Stimulated activated CD4-positive, alpha-beta T cell treated with anti-CD3 and anti-CD28 coated beads, Interleukin-2, amount 100 ng/mL, for 4 hours (primary cell): ENCODE measurements around the gene CTR9.

ENCODE experiments used
- DNase-seq: peaks from one replicate; pipeline ENCODE4 v3.0.0-alpha.2; 2020; ENCODE audit warnings: low read depth

CTR9 gene

DNA sequence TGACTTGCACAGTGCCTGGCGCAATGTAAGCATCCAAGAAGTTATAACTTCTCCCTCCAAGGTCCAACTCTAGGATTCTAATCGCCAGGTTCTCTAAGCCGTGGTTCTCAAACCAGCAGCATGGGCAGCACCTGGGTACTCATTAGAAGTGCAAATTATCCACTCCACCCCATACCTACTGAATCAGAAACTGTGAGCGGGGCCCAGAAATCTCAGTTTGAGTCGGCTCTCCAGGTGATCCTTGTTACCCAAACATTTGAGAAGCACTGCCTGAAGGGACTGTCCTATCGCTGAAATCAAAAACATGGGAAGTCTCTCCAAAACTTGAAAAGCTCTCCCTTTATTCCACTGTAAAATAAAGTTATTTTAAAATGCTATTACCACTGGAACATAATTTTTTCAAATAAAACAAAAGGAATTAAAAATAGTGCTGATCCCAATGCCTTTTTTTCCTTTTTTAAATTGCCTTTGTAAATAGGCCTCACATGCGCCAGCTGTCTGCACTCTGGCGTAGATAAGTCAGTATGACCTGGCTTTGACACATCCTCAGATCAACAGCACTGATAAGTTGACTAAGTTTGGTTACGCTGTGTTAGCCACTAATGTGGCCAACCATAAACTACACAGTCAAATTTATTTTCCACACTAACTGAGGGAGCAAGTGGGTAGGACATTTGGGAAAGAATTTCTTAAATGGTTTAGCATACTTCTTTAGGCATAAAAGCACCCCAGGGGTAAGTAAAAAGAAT lies 8.4 kb upstream of the CTR9 start:
- peak; percentile 17 for DNase-seq

DNA sequence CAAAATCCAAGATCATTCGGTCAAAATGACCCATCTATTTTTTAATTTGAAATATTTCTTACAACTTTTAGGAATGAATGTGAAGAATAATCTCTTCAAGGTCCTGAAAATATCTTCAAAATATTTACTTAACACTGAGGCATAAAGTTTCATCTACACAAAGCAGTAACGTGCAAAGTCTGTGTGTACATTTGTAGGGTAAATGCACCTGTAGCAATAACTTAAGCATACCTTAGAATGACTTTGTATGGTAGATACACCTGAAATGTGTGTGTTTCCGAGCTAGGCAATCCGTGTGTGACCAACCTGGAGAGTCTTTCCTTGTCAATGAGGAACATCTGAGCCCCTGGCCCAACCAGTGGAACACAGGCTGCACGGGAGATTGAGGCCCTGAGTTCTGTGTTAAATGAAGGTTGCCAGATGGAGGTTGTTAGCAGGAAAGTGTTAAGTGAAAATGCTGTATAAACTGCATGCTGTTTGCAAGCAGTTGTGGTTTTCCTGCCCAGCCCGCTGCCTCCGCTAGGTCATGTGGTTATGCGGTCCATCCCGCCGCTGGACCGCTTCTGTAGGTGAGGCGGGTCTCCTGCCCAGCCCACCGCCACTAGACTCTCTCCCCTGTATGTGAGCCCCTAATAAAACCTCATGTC lies 7.6 kb upstream of the CTR9 start:
- DNase-seq, result no peak

DNA sequence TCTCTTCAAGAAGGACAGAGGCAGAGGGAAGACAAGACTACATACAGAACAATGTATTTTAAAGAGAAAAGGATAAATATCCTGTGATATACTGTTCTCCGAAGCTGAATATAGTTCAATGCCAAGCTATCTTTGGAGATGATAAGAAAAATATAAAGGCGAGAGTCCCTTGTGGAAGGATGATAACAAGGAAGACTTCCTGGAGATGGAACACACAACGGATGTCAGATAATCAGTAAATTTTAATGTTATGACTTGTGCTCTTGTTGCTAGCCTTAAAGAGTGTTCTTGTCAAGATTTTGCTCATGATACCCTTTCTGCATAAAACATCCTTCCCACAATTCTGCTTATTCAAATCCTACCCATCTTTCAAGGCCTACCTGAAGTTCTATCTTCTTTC lies 6.8 kb upstream of the CTR9 start:
- no peak for DNase-seq

DNA sequence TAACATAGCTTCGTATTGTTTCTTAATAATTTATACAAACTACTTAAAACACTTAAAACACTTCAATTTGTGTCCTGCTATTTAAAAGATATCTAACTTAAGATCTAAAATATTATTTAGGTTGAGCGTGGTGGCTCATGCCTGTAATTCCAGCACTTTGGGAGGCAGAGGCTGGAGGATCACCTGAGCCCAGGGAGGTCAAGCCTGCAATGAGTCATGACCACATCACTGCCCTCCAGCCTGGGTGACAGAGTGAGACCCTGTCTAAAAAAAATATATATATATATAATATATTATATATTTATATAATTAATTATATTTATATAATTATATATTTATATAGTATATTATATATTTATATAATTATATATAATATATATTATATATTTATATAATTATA lies 4.2 kb upstream of the CTR9 start:
- no peak for DNase-seq

DNA sequence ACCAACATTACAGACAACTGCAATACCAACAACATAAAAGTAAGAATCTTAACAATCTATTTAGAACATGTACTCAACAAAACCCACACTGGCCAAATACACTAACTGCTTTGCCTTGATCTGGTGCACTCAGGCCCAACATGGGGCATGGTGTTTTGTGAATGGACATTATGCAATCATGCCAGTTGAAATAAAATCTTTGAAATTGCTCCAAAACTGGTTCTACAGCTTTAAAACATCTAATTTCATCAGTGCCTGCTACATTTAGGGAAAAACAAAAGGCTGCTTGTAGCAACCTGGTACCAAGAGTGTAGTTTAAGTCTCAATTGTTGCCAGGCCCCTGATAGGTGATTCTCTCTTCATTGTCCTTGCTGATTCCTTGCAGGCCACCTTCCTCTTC lies 3.3 kb upstream of the CTR9 start:
- no peak for DNase-seq

DNA sequence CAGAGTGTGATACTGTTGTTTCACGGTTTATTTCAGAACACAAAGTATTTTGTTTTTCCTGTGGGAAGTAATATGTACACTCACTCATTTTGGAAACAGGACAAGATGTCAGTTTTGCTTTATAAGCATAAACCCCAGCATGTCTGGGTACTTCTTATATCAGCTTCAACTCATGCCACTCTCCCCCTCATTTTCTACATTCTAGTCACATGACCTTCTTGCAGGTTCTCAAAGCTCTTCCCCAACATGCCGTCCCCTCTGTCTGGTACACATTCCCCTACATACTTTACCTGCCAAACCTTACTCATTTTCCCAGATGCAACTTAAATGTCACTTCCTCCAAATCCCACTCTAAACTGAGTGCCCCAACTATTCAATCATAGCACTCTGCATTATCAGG lies 1.6 kb upstream of the CTR9 start:
- no peak for DNase-seq

DNA sequence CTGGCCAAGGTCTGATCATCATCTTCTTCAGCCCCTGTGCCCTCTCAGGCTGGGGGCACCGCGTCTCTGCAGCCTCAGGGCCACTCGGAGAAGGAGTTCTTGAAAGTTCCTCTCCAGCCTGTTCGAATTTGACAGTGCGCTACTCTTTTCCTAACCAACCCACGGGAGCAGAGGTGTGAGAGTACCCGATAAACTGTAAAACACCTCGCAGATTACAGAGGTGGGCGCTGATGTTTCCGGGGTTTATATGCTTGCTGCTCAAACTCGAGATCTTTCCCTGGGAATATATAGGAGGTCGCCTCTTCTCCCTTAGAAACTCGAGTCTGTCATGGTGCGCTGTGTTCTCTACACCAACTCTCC lies 515 bp downstream of the CTR9 start:
- DNase-seq, result no peak

DNA sequence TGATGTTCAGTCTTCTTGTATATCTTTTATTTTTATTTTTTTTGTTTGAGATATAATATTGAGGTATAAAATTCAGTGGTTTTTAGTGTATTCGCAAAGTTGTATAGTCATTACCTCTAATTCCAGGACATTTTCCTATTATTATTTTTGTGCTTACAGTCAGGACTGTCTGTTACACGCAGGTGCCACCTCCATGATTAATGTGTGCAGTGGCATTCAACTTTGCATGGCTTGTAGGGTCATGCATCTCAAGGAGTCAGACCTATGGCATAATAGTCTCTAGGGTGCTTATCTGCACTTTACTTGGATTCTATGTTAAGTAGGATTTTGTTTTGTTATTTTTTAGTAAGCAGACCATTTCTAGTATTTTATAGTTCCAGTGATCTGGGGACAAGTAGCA lies 1.0 kb downstream of the CTR9 start:
- DNase-seq, result no peak

DNA sequence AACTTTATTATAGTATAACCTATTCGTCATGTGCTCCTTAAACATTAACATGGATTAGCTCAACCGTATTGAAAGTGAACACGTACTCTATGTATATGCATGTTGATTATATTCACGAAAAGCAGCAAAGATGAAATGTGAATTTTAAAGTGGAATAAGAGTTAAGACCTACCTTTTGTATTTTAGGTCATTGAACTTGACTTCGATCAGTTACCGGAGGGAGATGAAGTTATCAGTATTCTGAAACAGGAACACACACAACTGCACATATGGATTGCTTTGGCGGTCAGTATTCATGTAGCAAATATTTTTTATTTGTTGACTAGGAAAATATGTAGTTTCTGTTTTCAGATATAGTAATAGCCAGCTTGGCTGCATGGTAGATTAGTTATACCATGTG lies 1.4 kb downstream of the CTR9 start:
- DNase-seq, result no peak

DNA sequence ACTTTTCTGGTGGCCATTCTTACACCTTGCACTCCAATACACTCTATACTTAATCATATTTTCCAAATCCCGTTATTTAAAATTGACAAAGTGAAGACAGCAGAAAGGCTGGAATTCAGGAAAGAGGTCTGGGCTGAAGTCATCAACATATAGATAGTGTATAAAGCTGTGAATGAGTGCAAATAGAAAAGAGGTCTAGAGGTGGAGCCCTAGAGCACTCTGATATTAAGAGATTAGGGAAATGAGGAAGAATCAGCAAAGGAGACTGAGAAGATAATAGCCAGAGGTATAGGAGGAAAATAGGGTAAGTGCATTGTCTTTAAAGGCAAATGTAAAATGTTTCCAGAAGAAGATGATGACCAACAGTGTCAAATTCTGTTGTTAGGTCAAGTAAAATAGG lies 7.9 kb downstream of the CTR9 start:
- DNase-seq, result no peak

DNA sequence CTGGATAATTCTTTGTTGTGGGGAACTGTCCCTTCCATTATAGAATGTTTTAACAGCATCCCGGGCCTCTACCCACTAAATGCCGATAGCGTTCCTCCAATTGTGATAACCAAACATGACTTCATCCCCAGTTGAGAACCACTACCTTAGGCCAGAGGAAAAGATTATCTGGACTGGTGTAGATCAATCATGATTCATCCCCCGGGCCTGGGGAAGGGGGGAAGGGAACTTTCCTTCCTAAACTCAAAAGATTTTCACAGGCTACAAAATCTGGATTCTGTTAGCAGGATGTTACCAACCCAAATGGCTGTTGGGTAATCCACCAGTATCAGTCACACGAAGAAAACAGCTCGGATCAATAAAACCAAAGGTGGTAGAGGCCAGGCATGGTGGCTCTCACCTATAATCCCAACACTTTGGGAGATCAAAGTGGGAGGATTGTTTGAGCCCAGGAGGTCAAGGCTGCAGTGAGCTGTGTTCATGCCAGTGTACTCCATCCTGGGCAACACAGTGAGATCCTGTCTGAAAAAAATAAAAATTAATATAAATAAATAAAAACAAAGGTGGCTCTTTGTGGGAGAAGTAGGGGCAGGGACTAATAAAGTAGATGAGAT lies 10.1 kb downstream of the CTR9 start:
- DNase-seq, result no peak

DNA sequence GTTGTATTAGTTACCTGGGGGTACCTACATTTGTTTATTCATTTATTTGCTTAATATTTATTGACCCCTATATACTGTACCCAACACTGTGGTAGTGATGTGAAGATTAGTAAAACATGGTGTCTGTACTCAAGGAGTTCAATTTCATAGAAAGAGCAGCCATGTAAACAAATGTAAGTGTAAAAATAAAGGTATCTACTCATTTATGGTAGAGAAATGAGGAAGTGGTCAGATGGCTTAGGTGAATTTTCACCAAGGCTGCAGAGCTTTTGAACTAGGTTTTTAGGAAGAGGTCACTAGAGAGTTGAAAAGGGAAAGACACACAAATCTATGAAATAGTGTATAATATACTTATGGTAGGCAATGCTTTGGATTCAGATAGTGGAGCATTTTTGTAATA lies 11.1 kb downstream of the CTR9 start:
- DNase-seq, result no peak

DNA sequence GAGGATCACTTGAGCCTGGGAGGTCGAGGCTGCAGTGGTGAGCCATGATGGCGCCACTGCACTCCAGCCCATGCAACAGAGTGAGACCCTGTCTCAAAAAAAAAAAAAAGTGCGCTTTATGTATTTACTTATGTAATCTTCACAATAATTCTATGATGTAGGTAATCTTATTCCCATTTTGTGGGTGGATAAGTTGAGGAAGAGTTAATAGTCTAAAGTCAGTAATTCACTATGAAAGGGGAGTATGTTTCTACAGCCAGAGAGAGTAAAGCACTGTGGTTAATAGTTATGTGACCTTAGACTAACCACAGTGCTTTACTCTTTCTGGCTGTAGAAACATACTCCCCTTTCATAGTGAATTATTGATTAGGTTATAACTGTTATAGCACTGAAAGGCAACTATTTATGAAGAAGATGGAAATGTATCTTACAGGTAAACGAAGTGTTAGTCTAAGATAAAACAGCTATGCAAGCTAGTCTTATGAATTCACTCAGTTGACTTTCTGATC lies 11.9 kb downstream of the CTR9 start:
- no peak for DNase-seq

DNA sequence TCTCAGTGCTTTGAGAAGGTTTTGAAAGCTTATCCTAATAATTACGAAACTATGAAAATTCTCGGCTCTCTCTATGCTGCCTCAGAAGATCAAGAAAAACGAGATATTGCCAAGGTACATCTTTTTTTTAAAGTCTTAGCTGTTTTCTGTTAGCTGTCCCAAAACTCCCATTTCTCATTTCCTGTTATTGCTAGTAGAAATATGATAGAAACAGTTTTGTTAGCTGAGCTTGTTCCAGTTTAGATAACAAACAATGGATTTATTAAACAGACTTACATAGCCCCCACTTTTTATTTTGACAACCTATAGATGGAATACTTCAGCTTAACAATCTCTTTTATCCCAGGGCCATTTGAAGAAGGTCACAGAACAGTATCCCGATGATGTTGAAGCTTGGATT lies 12.7 kb downstream of the CTR9 start:
- no peak for DNase-seq

DNA sequence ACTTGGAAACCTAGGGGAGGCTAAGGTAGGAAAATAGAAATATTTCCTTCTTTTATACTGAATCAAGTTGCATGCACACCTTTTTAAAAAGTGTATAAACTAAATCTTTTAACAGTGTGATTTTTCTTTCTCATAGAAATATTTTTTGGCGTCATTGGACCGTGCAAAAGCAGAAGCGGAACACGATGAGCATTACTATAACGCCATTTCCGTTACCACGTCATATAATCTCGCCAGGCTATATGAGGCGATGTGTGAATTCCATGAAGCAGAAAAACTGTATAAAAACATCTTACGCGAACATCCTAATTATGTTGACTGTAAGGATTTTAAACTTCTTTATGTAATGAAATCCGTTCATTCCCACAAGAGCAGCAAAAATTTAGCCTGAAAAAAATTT lies 13.4 kb downstream of the CTR9 start:
- no peak for DNase-seq

DNA sequence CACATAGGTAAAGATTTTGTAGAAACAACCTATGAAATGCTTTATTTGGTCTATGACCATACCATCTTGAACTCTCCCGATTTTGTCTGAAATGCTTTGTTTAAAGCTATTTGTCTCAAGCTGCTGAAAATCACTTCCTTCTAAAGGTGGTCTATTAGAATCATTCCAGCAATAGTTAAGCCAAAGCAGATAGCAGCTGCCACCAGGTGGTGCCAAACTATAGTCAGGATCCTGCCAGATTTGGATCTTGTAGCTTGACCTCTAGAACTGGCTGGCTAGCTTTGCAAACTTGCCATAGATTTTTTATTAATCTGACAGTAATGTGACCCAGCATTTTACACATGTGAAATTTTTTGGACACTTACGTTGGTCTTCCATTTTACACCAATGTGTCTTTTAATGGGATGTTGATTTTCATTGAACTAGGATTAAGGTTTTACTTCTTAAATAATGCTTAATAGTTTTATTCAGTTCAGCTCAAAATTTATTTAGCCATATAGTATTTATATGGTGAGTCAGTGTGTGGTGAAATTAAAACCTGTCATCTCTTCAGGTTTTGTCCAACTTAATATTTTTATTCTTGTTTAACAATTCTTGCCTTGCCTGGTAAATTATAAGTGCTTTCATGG lies 19.7 kb downstream of the CTR9 start:
- DNase-seq, result no peak

DNA sequence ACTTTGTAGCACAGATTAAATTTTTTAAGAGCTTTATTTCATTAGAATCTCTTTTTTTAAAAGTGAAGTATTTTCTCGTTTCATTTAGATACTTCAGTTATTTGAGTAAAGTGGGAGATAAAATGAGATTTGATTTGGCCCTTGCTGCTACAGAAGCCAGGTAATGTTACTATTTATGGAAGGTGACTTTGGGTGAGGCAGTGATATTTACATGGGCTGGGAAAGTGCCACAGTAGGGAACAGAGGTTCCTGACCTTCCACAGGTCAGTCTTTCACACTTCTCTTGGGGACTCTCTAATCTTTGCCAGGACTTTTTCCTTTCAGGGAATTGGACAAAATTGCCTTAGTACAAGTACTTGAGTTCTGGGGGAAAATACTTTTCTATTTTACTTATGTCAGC lies 20.4 kb downstream of the CTR9 start:
- DNase-seq, result no peak

DNA sequence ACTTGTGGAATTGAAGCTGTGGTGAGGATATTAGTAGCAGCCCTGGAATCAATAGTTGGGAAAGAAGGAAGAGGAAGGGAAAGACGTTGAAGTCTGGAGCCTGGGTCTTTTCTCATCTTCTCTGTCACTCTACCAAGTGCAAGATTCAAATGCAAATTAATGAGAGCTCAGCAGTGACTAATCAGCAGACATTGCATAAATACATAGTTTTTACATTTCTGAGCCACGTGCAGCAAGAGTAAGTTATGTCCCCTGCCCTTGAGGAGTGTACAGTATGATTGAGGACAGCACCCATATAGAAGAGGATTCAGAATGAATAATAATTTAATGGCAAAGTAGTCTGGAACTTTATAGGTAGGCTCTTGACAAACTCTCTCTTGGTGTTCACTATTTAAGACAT lies 23.8 kb downstream of the CTR9 start:
- no peak for DNase-seq

DNA sequence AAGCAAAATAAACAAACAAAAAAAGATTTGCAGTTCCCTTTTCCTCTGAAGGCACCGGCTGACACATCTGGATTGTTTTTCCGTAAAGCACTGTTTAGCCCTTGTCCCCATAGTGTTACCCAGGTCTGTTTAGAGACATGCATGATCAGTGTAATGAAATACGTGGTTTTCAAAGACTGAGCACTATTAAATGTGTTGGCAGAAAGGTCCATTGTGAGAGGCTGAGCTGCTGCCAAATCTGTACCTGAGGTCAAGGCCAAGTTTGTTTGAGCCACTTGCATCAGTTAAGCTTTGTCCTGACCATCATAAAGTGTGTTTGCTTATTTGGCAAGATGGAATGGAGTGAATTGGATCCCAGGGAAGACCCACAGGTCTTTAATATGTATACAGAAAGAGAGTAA lies 26.3 kb downstream of the CTR9 start:
- DNase-seq, result no peak

DNA sequence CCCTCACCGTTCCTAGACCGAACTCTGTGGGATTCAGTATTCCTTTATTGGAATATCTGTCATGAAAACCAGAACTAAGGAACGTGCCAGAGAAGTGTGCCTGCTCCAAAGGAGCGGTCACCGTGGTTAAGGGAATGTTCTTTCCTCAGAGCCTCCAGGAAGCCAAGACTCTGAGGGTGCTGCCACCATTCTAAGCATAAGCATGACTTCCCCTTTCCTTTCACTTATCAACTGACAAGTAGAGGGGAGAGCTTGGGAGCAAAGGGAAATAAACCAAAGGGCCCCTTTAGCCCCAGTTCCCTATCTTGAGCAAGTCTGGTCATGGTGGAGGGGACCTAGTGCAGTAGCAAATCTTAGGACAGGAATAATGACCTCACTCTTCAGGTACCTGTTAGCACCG lies 26.8 kb downstream of the CTR9 start:
- no peak for DNase-seq

DNA sequence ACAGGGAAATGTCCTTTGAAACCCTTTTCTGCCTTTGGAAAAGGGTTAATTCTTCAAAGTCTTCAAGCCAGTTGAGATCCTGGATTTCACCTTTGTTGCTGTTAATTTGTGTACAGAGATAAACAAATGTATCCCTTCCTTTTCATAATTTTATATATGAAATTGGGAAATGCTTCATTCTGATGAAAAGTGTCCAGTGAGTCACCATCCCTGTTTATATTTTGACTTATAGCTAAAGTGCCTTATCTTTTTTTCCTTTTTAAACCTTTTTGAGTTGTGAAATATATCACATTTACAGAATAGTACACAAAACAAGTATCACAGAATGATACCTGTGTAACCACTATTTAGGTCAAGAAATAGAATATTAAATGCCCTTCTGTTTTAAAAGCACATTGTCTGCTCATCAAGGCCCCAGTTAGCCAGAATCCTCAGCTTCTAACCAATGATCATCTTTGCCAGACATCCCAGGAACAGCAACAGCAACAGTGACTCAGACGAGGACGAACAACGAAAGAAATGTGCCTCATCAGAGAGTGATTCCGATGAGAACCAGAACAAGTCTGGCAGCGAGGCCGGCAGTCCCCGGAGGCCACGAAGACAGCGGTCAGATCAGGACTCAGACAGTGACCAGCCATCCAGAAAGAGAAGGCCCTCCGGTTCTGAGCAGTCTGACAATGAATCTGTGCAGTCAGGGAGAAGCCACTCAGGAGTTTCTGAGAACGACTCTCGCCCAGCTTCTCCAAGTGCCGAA lies 27.3 kb downstream of the CTR9 start:
- DNase-seq, result no peak

DNA sequence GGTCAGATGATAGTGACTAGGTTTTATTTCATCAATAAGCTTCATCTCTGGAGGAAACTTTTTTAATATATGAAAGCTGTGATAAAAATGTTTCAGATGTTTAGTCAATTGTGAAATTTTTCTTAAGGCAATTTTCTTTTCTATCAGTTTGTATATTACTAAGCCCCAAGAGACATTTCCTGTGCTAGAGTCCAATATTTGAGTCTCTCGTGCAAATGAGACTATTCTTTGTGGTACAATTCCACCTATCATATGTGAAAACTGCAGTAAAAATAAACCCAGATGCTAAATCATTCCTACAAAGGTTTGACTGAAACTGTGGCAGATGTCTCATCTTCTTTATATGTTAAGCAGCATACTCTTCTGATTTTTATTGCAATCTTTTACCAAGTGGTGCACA lies 28.0 kb downstream of the CTR9 start:
- DNase-seq, result no peak
